IPS-20b (cell line): Measurements from ENCODE around the gene LAMTOR1.

Experiments
- H3K27ac ChIP-seq: one replicate; pipeline ENCODE4 v1.5.1; 2013; ENCODE audit warnings: low read length
- H3K27me3 ChIP-seq: 2 replicates; pipeline ENCODE4 v1.6.1; 2013; ENCODE audit warnings: mild to moderate bottlenecking, low read length, inconsistent platforms; ENCODE audit not compliant: insufficient read depth
- H3K36me3 ChIP-seq: 2 replicates; pipeline ENCODE4 v1.6.1; 2013; ENCODE audit warnings: low read depth, mild to moderate bottlenecking, inconsistent platforms, low read length, moderate library complexity; ENCODE audit not compliant: insufficient read depth
- H3K4me1 ChIP-seq: 2 replicates; pipeline ENCODE4 v1.6.1; 2013; ENCODE audit warnings: mild to moderate bottlenecking, control low read depth, inconsistent platforms, low read length, moderate library complexity; ENCODE audit not compliant: insufficient read depth
- H3K4me3 ChIP-seq: 2 replicates; pipeline ENCODE4 v1.5.1; 2013; ENCODE audit warnings: mild to moderate bottlenecking, low read length, inconsistent platforms
- H3K9ac ChIP-seq: 2 replicates; pipeline ENCODE4 v1.6.1; 2013; ENCODE audit warnings: low read depth, mild to moderate bottlenecking, inconsistent platforms, low read length, moderate library complexity
- H3K9me3 ChIP-seq: 2 replicates; pipeline ENCODE4 v1.6.1; 2013; ENCODE audit warnings: mild to moderate bottlenecking, low read depth, low read length, inconsistent platforms; ENCODE audit not compliant: insufficient read depth

Gene LAMTOR1

GRCh38 chr11:72100009-72100408, 3.1 kb downstream of the LAMTOR1 start:
- H3K27me3 ChIP-seq: no peaks in the 10 kb centered on the region
- no peak overlapping the region for H3K9ac ChIP-seq
- H3K27ac ChIP-seq: no peak overlapping the region
- peaks cover 59% of the 10 kb centered on the region for H3K36me3 ChIP-seq
- no peaks in the 10 kb centered on the region for H3K9me3 ChIP-seq
- H3K4me3 ChIP-seq: no peak overlapping the region
- H3K4me1 ChIP-seq: peaks cover 9% of the 10 kb centered on the region

DNA sequence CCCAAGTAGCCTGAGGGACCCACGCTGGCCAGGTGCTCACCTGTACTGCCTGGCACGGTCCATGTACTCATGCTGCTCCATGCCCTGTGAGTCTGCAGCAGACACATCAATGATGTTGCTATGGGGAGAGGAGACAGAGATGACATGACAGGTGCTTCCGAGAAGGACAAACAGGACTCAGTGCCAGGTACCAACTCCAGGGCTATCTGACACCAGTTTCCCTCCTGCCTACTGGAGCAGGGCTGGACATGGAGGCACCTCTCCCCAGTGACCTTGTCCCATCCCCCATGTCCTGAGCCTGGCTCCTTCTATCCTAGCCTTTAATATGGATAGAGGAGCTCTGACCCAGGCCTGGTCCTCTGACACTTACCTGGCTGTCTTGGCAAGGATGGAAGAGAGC, 4.4 kb downstream of the LAMTOR1 start:
- Histone ChIP-seq H3K27ac (no peak overlapping the region), H3K4me3 (no peak overlapping the region), H3K4me1 (peaks cover 7% of the 10 kb centered on the region), H3K9me3 (no peaks in the 10 kb centered on the region), H3K27me3 (no peaks in the 10 kb centered on the region), H3K9ac (no peak overlapping the region), H3K36me3 (peaks cover 69% of the 10 kb centered on the region)

DNA sequence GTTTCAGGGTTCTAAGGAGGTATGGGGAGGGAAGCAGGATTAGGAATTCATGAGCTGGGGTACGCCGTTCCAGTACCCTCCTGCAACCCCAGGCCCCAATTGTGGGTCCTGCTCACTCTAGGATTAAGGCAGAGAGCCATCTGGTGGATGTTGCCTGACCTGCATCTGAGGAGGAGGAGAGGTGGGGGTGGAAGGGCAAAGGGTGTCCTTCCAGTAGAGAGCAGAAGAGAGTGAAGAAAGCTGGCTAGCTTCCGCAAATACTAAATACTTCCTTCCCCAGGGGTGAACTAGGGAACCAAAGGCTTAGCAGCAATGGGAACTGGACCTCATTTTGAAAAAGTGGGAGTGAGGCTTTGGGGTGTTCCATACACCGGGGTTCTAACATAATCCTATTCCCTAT, 11.8 kb downstream of the LAMTOR1 start:
- no peak overlapping the region for H3K9ac ChIP-seq
- H3K36me3 ChIP-seq: peaks cover 34% of the 10 kb centered on the region
- no peaks in the 10 kb centered on the region for H3K27me3 ChIP-seq
- H3K4me3 ChIP-seq: no peak overlapping the region
- no peak overlapping the region for H3K27ac ChIP-seq
- H3K9me3 ChIP-seq: no peaks in the 10 kb centered on the region
- H3K4me1 ChIP-seq: no peaks in the 10 kb centered on the region

DNA sequence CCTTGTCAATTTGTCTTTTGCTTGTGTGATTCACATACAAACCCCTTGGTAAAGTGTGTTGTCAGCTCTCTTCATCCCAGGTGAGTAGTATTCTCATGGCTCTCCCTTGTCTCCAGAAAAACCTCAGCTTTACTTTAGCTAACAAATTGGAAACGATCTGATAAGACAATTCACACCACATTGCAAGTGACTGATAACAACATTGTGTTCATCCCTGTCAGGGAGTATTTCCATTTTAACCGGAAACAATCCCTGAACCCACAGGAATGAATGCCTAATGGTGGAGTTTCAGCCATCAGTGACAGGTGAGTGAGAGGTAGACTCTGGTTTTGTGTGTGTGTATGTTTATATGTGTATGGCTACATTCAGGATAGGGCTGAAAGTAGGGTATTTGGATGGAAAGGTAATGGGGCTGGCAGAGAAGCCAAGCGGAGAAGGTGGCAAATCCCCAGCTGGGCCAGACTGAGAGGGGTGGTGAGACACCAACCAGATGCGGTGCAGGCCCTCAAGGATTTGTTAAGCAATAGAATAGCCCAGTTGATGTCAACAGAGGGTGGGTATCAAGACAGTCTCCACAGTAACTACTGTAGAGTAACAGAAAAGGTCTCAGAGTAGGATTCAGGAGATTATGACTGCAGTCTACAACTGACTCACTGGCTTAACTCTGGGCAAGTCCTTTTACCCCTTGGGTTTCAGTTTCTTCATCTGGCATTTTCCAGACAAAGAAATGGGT, 14.9 kb downstream of the LAMTOR1 start:
- Histone ChIP-seq H3K9me3 (no peaks in the 10 kb centered on the region), H3K4me3 (no peak overlapping the region), H3K27me3 (no peaks in the 10 kb centered on the region), H3K4me1 (no peaks in the 10 kb centered on the region), H3K36me3 (peaks cover 13% of the 10 kb centered on the region), H3K27ac (no peak overlapping the region), H3K9ac (no peak overlapping the region)

DNA sequence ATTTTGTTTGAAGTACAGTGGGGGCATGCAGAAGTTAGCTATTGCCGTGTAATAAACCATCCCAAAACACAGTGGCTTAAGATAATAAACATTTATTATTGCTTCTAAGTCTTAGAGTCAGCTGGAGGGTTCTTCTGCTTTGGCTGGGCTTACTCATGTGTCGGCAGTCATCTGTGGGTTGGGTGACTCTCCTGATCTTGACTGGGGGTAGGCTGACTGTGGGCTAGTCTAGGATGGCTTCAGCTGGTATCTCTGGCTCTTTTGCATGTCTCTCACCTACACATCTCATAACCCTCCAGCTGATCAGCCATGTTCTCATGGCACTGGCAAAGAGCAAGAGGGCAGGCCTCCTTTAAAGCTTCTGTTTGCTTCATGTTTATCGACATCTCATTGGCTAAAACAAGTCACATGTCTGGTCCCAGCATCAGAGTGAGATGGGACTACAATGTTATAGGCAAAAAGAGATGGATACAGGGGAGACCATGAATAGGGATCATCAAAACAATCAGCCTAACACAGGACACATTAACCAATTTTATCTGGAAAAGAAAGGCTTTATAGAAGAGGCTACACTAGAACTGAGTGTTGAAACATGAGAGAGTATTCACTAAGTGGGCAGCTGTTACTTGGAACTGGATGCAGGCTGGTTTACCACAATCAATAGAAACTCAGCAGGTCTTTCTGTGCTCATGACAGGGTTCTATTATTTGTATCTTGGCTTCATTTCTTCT, 17.3 kb downstream of the LAMTOR1 start:
- Histone ChIP-seq H3K4me1 (peaks cover 5% of the 10 kb centered on the region), H3K4me3 (no peak overlapping the region), H3K9ac (no peak overlapping the region), H3K27me3 (no peaks in the 10 kb centered on the region), H3K9me3 (no peaks in the 10 kb centered on the region), H3K27ac (no peak overlapping the region), H3K36me3 (peaks cover 11% of the 10 kb centered on the region)

GRCh38 chr11:72084965-72085364, 18.1 kb downstream of the LAMTOR1 start:
- no peak overlapping the region for H3K9ac ChIP-seq
- no peak overlapping the region for H3K27ac ChIP-seq
- H3K4me3 ChIP-seq: no peak overlapping the region

GRCh38 chr11:72084076-72084475, 19.0 kb downstream of the LAMTOR1 start:
- Histone ChIP-seq H3K27ac (no peak overlapping the region), H3K9ac (no peak overlapping the region), H3K36me3 (no peaks in the 10 kb centered on the region), H3K27me3 (no peaks in the 10 kb centered on the region), H3K4me1 (peaks cover 5% of the 10 kb centered on the region), H3K9me3 (no peaks in the 10 kb centered on the region), H3K4me3 (no peak overlapping the region)

More at GRCh38 chr11:72084965-72085364, 18.1 kb downstream of the LAMTOR1 start:
- Histone ChIP-seq H3K27me3 (no peaks in the 10 kb centered on the region), H3K36me3 (peaks cover 4% of the 10 kb centered on the region; the same call in 1 of the 2 replicates), H3K4me1 (peaks cover 5% of the 10 kb centered on the region), H3K9me3 (no peaks in the 10 kb centered on the region)

DNA sequence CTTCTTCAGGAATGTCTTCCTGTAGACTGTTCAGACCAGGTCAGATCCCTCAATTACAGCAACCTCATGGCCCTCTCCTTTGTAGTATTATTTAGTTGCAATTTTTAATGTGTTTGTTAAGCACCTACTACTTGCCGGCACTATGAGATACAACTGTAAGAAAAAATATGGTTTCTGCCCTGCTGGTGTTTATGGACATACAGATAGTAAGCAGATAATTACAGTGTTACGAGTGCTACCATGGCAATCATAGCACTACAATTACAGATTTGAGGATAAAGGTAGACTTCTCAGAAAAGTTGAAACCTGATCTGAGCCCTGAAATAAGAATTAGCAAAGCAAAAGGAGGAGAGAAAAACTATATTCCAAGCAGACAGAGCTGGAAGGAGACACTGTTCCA, 19.7 kb downstream of the LAMTOR1 start:
- Histone ChIP-seq H3K4me1 (peaks cover 5% of the 10 kb centered on the region), H3K27me3 (no peaks in the 10 kb centered on the region), H3K4me3 (no peak overlapping the region), H3K9ac (no peak overlapping the region), H3K27ac (no peak overlapping the region), H3K9me3 (no peaks in the 10 kb centered on the region), H3K36me3 (no peaks in the 10 kb centered on the region)

DNA sequence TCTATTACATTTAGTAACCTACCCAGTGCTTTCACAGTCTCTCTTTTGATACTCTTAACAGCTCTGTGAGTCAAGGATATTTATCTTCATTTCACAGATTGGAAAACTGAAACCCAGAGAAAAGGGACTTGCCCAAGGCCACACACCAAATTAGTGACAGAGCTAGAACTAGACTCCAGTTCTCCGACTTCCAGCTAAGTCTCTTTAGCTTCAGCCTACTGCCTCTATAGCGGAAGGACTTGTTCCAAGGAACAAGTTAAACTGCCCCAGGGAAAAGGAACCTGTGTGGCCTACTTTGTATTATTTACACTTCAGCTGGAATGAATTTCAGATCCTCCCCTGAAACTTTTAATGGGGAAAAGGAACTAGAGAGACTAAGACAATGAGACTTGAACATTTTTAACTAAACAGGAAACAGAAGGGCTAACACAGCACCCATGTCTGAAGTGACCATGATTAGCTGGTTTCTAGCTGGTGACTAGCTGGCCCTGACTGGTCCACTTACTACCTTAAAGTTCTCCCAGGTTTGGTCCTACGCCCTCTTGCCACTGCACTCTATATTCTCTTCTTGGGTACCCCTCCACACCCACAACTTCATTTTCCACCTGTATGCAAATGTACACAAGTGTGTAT, 21.2 kb downstream of the LAMTOR1 start:
- Histone ChIP-seq H3K27ac (peak overlapping the region; percentile 92), H3K4me3 (no peak overlapping the region)

GRCh38 chr11:72081184-72081644, 21.9 kb downstream of the LAMTOR1 start:
- Histone ChIP-seq H3K27ac (peak overlapping the region; percentile 92), H3K27me3 (no peaks in the 10 kb centered on the region), H3K4me1 (peaks cover 5% of the 10 kb centered on the region), H3K9me3 (no peaks in the 10 kb centered on the region), H3K4me3 (peak overlapping the region; percentile 82), H3K36me3 (no peaks in the 10 kb centered on the region), H3K9ac (peak overlapping the region; percentile 92; the same call in 1 of the 2 replicates)

More for the DNA sequence above, 21.2 kb downstream of the LAMTOR1 start:
- Histone ChIP-seq H3K9me3 (no peaks in the 10 kb centered on the region), H3K36me3 (no peaks in the 10 kb centered on the region), H3K4me1 (peaks cover 5% of the 10 kb centered on the region), H3K27me3 (no peaks in the 10 kb centered on the region), H3K9ac (peak overlapping the region; percentile 92; the same call in 1 of the 2 replicates)

DNA sequence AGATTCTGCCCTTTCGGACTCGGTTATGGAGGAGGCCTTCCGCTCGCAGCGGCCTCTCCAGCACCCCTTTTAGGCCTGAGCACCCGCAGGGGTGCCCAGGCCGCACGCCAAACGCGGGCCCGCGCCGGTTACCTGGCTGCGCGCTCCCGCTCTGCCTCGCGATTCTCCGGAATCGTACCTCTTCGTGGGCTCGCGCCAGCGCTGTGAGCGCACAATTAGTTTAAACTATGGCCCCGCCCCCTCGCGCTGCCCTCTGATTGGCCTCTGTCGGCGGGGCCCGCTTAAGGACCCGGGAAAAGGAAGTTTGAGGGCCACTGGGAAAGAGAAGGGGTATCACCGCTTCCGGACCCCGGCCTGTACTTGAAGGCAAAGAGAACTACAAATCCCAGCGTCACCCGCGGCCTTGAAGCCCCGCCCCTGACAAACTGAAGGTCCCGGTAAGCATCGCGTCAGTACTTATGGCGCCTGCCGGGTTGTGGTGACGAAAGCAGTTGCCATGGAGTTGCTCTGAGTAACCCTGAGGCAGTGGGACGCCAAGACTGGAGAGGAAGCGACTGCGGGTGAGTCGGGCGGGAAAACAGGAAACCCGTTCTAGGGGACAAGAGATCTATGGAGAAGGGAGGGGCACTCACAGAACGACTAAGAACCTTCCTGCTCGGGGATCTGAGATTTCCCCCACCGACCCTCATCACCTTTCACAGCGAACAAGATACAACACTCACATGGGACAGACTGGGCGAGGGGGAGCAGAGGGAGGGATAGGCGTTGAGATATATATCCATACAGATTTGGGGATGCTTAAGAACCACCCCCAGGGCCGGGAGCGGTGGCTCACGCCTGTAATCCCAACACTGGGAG, 22.5 kb downstream of the LAMTOR1 start, which contains the start of the genes LRRC51 and NUMA1:
Gene LRRC51 (plus strand): TSS at position 525 of the 858 bp plus-strand sequence. CDS start 8,234 bp downstream, outside the sequence.
Gene NUMA1 (minus strand): TSS at position 217 of the 858 bp plus-strand sequence. CDS start 44,599 bp downstream, outside the sequence.
- Histone ChIP-seq H3K27ac (peak within 1 kb of the TSS; percentile 92), H3K9ac (peak within 1 kb of the TSS; percentile 92), H3K9me3 (no peaks in the 10 kb centered on the region), H3K4me1 (peaks cover 5% of the 10 kb centered on the region), H3K36me3 (peaks cover 4% of the 10 kb centered on the region; the same call in 1 of the 2 replicates), H3K27me3 (no peaks in the 10 kb centered on the region), H3K4me3 (peak within 1 kb of the TSS; percentile 95)
